Stimulated activated CD4-positive, alpha-beta T cell treated with anti-CD3 and anti-CD28 coated beads, Interleukin-15, amount 100 ng/mL, for 48 hours (primary cell): ENCODE results near the gene FKTN.
A peak's percentile ranks its signal among the peaks of the same experiment; 100 is the strongest.
"Not testable (repeated sequence)": the region's sequence is repeated elsewhere in the genome, so short reads cannot be mapped to it uniquely, and the experiment has no call there.

Experiments
- DNase-seq, 2 donors: peaks; one replicate each; pipeline ENCODE4 v3.0.0-alpha.2; 2020; ENCODE audit warnings: low read depth in 2 of 2

FKTN gene

GRCh38 chr9:105557804-105558610 is at the start of gene FKTN:
TSS of gene FKTN (plus strand) at chr9:105558131. CDS start at chr9:105575033, 16,902 bp downstream.
- peak; percentile 61 to 71 for DNase-seq

DNA sequence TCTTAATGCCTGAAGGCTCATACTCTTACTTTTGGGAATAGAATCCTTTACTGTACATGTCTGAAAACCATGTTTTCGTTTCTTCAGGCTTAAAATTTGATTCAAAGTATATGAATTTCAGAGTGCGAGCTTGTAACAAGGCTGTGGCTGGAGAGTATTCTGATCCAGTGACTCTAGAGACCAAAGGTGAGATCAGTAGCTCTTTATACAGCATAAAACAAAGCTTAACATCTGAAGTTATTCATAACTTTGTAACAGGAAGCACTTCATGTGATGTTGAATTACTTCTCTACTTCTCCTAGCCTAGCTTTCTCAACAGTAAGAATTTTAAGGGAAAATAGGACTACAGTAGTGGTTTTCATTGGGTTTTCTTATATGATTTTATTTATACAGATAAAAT is 49.4 kb upstream of the FKTN start:
- DNase-seq = no peak

DNA sequence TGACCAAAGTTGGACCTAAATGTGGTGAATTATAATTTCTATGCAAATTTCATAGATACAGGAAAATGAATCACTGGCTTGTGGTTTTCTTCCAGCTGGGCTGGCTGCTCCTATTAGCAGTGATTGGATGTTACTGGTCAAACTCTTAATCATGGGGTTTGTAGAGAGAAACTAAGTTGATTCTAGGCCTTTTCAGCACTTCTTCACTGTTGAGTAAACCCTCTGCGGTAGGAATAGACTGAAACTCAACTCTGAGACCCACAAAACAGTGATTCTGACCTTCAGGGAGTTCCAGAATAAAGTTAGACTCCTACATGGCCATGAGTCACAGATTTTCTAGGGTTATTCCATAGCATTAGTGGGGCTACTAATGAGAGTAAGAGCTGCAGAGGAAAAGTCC is 47.9 kb upstream of the FKTN start:
- no peak for DNase-seq

GRCh38 chr9:105511446-105511845 is 46.5 kb upstream of the FKTN start:
- no peak for DNase-seq

GRCh38 chr9:105515811-105516413 is 42.0 kb upstream of the FKTN start:
- no peak for DNase-seq

DNA sequence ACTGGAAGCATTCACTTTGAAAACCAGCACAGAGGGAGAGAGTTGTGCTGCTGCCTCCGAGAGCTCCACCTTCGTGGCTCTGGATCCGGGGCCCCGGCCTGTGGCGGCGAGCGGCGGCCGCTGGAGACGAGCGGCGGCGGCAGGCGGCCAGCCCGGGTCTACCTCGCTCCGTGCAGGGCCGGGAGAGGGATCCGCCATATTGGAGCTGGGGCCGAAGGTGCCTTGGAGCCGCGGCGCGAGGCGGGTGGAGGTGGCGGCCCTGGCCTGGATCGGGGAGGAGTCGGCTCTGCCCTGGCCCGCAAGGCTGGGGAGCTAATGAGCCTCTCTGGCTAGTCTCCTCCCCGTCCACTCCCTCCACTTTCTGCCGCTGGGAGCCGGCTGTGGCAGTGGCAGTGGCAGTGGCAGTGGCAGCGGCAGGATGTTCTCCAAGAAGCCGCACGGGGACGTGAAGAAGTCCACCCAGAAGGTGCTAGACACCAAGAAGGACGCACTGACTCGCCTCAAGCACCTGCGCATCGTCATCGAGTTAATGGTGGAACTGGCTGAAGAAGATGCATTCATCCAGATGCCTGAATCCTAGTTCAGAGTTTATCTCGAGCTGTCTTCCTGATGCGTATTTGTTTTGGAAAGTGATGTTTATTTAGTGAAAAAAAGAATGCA is 38.1 kb upstream of the FKTN start:
- not testable (repeated sequence) for DNase-seq

GRCh38 chr9:105520992-105521391 is 36.9 kb upstream of the FKTN start:
- DNase-seq = not testable (repeated sequence)

- DNase-seq = not testable (repeated sequence)
These were observed 35.1 kb upstream of the FKTN start for GRCh38 chr9:105522618-105523385.

DNA sequence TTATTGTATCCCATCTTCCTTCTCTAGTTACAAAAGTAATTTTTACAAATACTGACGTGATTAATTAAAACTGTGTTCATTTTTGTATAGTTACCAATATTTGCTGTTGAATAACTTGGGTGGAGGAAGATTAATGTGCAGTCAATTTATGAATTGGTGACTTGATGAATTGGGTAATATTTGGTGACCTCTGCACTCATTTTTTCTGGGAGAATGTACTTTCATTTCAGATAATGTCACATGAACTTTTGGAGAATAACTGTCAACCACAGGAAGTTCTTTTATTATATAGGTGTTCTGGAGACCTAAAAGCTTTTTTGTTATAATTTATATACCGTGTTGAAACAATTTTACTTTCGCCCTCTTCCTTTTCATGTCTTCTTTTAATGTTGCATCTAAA is 26.4 kb upstream of the FKTN start:
- DNase-seq = no peak

- DNase-seq = no peak
These were observed 21.8 kb upstream of the FKTN start for GRCh38 chr9:105535920-105536668.

GRCh38 chr9:105539452-105539851 is 18.5 kb upstream of the FKTN start:
- no peak for DNase-seq

GRCh38 chr9:105541838-105542237 is 16.1 kb upstream of the FKTN start:
- no peak for DNase-seq

- no peak for DNase-seq
These were observed 3.9 kb upstream of the FKTN start for GRCh38 chr9:105554042-105554441.

DNA sequence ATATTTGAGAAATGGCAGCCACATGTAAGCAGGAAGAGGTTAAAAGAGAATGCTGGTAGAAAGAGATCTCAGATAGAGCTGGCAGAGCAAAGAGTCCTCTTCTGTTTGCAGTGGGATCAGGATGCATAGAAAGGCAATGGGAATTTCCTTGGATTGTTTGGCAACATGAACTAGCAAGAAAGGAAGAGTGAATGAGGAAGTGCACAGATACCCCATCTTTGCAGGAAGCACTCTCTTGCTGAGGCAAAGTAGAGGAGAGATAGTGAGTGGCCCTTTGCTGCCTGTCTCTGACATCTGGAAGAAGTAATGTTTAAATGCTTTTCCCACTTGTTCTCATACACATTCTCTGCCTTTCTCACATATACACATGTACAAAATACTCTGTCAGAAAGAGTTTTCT is 14.5 kb downstream of the FKTN start:
- DNase-seq = no peak

GRCh38 chr9:105579952-105580351 is 22.0 kb downstream of the FKTN start:
- not testable (repeated sequence) for DNase-seq

GRCh38 chr9:105581550-105581949 is 23.6 kb downstream of the FKTN start:
- DNase-seq = not testable (repeated sequence)

DNA sequence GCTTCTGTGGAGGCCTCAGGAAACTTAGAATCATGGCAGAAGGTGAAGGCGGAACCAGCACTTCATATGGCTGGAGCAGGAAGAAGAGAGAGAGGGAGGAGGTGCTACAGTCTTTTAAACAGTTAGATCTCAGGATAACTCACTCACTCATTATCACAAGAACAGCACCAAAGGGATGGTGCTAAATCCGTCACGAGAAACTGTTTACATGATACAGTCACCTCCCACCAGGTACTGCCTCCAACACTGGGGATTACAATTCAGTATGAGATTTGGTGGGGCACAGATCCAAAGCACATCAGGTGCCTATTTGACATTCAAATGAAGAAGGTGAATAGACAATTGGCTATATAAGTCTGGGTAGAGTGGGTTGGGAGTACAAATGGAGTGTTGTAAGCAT is 35.2 kb downstream of the FKTN start:
- DNase-seq = no peak

DNA sequence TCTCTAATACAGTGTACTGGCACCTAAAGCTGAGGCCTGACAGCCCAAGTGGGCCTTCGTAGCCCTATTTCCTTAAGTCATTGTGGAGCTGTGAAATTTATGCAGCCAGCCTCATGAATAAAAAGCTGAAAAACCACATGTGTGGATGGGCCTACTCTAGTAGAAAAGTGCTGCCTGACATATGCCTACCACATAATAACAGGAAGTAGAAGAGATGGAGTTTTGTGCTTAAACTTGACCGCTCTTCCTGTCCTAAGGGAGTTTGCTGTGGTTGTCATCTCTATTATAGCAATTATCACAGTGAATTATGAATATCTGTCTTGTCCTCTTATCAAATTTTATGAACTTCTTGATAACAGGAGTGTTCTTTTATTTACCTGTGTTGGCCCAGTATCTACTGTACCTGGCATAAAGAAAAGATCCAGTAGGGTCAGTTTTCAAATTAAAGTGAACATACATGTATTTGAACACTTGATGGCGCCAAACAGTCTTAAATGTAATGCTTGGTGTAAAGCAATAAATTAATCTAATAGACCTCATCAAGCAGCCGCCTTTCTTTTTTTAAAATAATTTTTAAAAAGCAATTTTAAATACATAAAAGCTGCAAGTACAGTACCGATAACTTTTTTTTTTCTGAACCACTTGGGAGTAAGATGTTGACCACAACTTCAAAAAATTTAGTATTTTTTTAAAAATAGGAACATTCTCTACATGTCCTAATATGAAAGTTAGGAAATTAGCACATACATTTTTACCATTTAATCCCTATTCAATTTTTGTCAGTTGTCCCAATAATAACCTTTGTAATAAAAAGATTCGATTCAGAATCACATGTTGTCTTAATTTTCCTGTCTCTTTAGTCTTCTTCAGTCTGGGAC is 51.0 kb downstream of the FKTN start:
- no peak for DNase-seq

GRCh38 chr9:105621001-105621400 is 63.1 kb downstream of the FKTN start:
- no peak for DNase-seq

- no peak for DNase-seq
These were observed 67.2 kb downstream of the FKTN start for GRCh38 chr9:105625088-105625487.
